H1 (cell line): ENCODE data around the gene ZMYND15. TPM values are rescaled to one million over a fixed set of nuclear protein-coding genes. Genes with fewer than 3 reads are reported as not detected.

Experiments
- CTCF ChIA-PET: fragments of 300-600 bp; sonication (Branson Sonifier 250); formaldehyde crosslinking; loops from one replicate; lab custom pipeline; 2021; ENCODE audit not compliant: partially characterized antibody; lab: Charles Lee
- POLR2A ChIA-PET: fragments of 300-600 bp; sonication (Branson Sonifier 250); formaldehyde crosslinking; loops from one replicate; lab custom pipeline; 2021; ENCODE audit warnings: inconsistent platforms; ENCODE audit not compliant: partially characterized antibody; lab: Charles Lee
- DNase-seq, 2 experiments: peaks; one replicate each; pipeline versions ENCODE4 v3.0.0 to v3.0.0-alpha.2; 2010 to 2022; ENCODE audit warnings: low spot score in 2 of 2, low read depth in 1 of 2, mixed read lengths in 1 of 2
- FAIRE-seq: peaks from 2 replicates; lab custom pipeline; 2011; peaks lifted over from hg19 to GRCh38; lab: Jason Lieb, UNC
- H2AFZ ChIP-seq: 2 replicates; pipeline ENCODE4 v1.8.1; 2012; ENCODE audit warnings: low read length, inconsistent platforms
- H2AK5ac ChIP-seq: 2 replicates; pipeline ENCODE4 v1.6.1; 2013; ENCODE audit warnings: low read depth, low read length
- H2BK120ac ChIP-seq: replicated peaks from 2 replicates; pipeline ENCODE3; 2013; ENCODE audit warnings: low read depth, low read length, inconsistent platforms
- H2BK12ac ChIP-seq: 2 replicates; pipeline ENCODE4 v1.6.1; 2013; ENCODE audit warnings: low read depth, low read length
- H2BK15ac ChIP-seq: 2 replicates; pipeline ENCODE4 v1.6.1; 2013; ENCODE audit warnings: low read length
- H2BK20ac ChIP-seq: 2 replicates; pipeline ENCODE4 v1.6.1; 2013; ENCODE audit warnings: low read length
- H2BK5ac ChIP-seq: 2 replicates; pipeline ENCODE4 v1.6.1; 2013; ENCODE audit warnings: low read depth, low read length
- H3K14ac ChIP-seq: 2 replicates; pipeline ENCODE4 v1.6.1; 2013; ENCODE audit warnings: inconsistent platforms; ENCODE audit not compliant: insufficient read length
- H3K18ac ChIP-seq: 2 replicates; pipeline ENCODE4 v1.6.1; 2013; ENCODE audit warnings: low read length; ENCODE audit errors: extremely low read depth
- H3K23ac ChIP-seq: 2 replicates; pipeline ENCODE4 v1.6.1; 2013; ENCODE audit warnings: inconsistent platforms; ENCODE audit not compliant: insufficient read length
- H3K23me2 ChIP-seq: 2 replicates; pipeline ENCODE4 v1.6.1; 2013; ENCODE audit warnings: low read depth, low read length
- H3K27ac ChIP-seq: 2 replicates; pipeline ENCODE4 v1.6.1; 2011; ENCODE audit warnings: low read depth, low read length, inconsistent platforms
- H3K27me3 ChIP-seq, 4 experiments: replicated peaks in 1 of 4; 1 replicate in 1 of 4; 2 replicates in 3 of 4; pipeline versions ENCODE4 v1.6.1 to v1.8.1; 2011 to 2013; ENCODE audit warnings: low read length in 3 of 4, mild to moderate bottlenecking in 3 of 4, inconsistent platforms in 2 of 4, mixed read lengths in 2 of 4, moderate library complexity in 1 of 4; ENCODE audit not compliant: control insufficient read depth in 3 of 4, insufficient read depth in 3 of 4; ENCODE audit errors: extremely low read depth in 1 of 4
- H3K36me3 ChIP-seq, 4 experiments: 2 replicates each; pipeline versions ENCODE4 v1.6.1 to v1.8.1; 2011 to 2013; ENCODE audit warnings: mild to moderate bottlenecking in 4 of 4, low read length in 3 of 4, moderate library complexity in 2 of 4, control low read depth in 1 of 4, inconsistent platforms in 1 of 4; ENCODE audit not compliant: insufficient read depth in 4 of 4, control insufficient read depth in 2 of 4
- H3K4ac ChIP-seq: replicated peaks from 2 replicates; pipeline ENCODE3; 2013; ENCODE audit warnings: low read length, low read depth, mixed read lengths, inconsistent platforms; ENCODE audit not compliant: insufficient read length
- H3K4me1 ChIP-seq, 4 experiments: replicated peaks in 1 of 4; 1 replicate in 1 of 4; 2 replicates in 3 of 4; pipeline versions ENCODE4 v1.6.1 to v1.8.1; 2011 to 2013; ENCODE audit warnings: low read length in 3 of 4, inconsistent platforms in 2 of 4, mixed read lengths in 1 of 4; ENCODE audit not compliant: insufficient read depth in 4 of 4, control insufficient read depth in 3 of 4
- H3K4me2 ChIP-seq, 2 experiments: 2 replicates each; pipeline versions ENCODE4 v1.6.1 to v1.8.1; 2011 to 2013; ENCODE audit warnings: low read depth in 2 of 2, low read length in 2 of 2, control low read depth in 1 of 2, inconsistent platforms in 1 of 2, mild to moderate bottlenecking in 1 of 2; ENCODE audit not compliant: insufficient read depth in 1 of 2
- H3K4me3 ChIP-seq, 4 experiments: fragments of 200-600, 300-600 bp in 1 of 4; sonication (generic), shearing (Covaris generic), sonication (Bioruptor Twin) in 1 of 4; 2 replicates each; pipeline versions ENCODE4 v1.5.1 to v1.8.1; 2011 to 2016; ENCODE audit warnings: low read length in 4 of 4, low read depth in 3 of 4, control low read depth in 2 of 4, inconsistent platforms in 2 of 4, mild to moderate bottlenecking in 2 of 4, mixed read lengths in 1 of 4, moderate library complexity in 1 of 4; ENCODE audit not compliant: insufficient read depth in 2 of 4; ENCODE audit errors: extremely low read depth in 1 of 4
- H3K56ac ChIP-seq: replicated peaks from 2 replicates; pipeline ENCODE3; 2013; ENCODE audit warnings: low read depth, mild to moderate bottlenecking, mixed read lengths, low read length, inconsistent platforms; ENCODE audit not compliant: insufficient read length
- H3K79me1 ChIP-seq: 2 replicates; pipeline ENCODE4 v1.6.1; 2013; ENCODE audit warnings: low read depth, low read length, control low read depth
- H3K79me2 ChIP-seq, 2 experiments: 2 replicates each; pipeline versions ENCODE4 v1.6.1 to v1.8.1; 2012 to 2013; ENCODE audit warnings: low read length in 2 of 2, mild to moderate bottlenecking in 2 of 2, inconsistent platforms in 1 of 2; ENCODE audit not compliant: insufficient read depth in 2 of 2, control insufficient read depth in 1 of 2
- H3K9ac ChIP-seq, 4 experiments: replicated peaks in 1 of 4; 1 replicate in 1 of 4; 2 replicates in 3 of 4; pipeline versions ENCODE4 v1.6.1 to v1.8.1; 2011 to 2013; ENCODE audit warnings: low read depth in 3 of 4, low read length in 3 of 4, control low read depth in 2 of 4, mild to moderate bottlenecking in 2 of 4, moderate library complexity in 2 of 4, inconsistent platforms in 1 of 4; ENCODE audit errors: extremely low read depth in 1 of 4
- H3K9me3 ChIP-seq, 2 experiments: 2 replicates each; pipeline versions ENCODE4 v1.6.1 to v1.8.1; 2012 to 2013; ENCODE audit warnings: mild to moderate bottlenecking in 2 of 2, moderate library complexity in 2 of 2, control low read depth in 1 of 2, inconsistent platforms in 1 of 2, low read depth in 1 of 2, low read length in 1 of 2, mixed read lengths in 1 of 2; ENCODE audit not compliant: insufficient read depth in 2 of 2
- H4K20me1 ChIP-seq, 2 experiments: replicated peaks in 1 of 2; 2 replicates each; pipeline versions ENCODE3 to v1.8.1; 2011 to 2013; ENCODE audit warnings: inconsistent platforms in 2 of 2, low read length in 2 of 2, mild to moderate bottlenecking in 1 of 2; ENCODE audit not compliant: insufficient read depth in 2 of 2, control insufficient read depth in 1 of 2
- H4K5ac ChIP-seq: 2 replicates; pipeline ENCODE4 v1.6.1; 2013; ENCODE audit warnings: low read length, low read depth, mixed read lengths, inconsistent platforms; ENCODE audit not compliant: insufficient read length
- H4K8ac ChIP-seq: 2 replicates; pipeline ENCODE4 v1.8.0; 2013; ENCODE audit warnings: mild to moderate bottlenecking, moderate library complexity, low read length, inconsistent platforms; ENCODE audit not compliant: insufficient read depth; ENCODE audit errors: extremely low read depth
- H4K91ac ChIP-seq: replicated peaks from 2 replicates; pipeline ENCODE3; 2013; ENCODE audit warnings: low read length, mixed read lengths, inconsistent platforms; ENCODE audit not compliant: insufficient read length
- EGR1 ChIP-seq: IDR thresholded peaks from 2 replicates; pipeline ENCODE4 v1.6.1; 2011; ENCODE audit warnings: low read depth, low read length, borderline replicate concordance
- EZH2 ChIP-seq: fragments of 200-600 bp; sonication (generic); IDR thresholded peaks from 2 replicates; pipeline ENCODE4 v1.7.1; 2012; ENCODE audit warnings: low read depth, mild to moderate bottlenecking, moderate library complexity, low read length, inconsistent platforms; ENCODE audit not compliant: severe bottlenecking
- HDAC2 ChIP-seq, 2 experiments: fragments of 300-600 bp in 1 of 2; sonication (generic) in 1 of 2; IDR thresholded peaks; 2 replicates each; pipeline ENCODE4 v1.6.1; 2011 to 2012; ENCODE audit warnings: low read depth in 2 of 2, low read length in 2 of 2, mild to moderate bottlenecking in 2 of 2, moderate library complexity in 2 of 2, borderline replicate concordance in 1 of 2, inconsistent platforms in 1 of 2
- KDM4A ChIP-seq: IDR thresholded peaks from one replicate; pipeline ENCODE4 v1.7.1; 2012; ENCODE audit warnings: low read depth, mild to moderate bottlenecking, moderate library complexity, low read length, inconsistent platforms; ENCODE audit not compliant: severe bottlenecking
- RNF2 ChIP-seq: fragments of 200-900, 300-1000 bp; sonication (generic); IDR thresholded peaks from 2 replicates; pipeline ENCODE4 v1.7.1; 2016; ENCODE audit warnings: borderline replicate concordance, low read depth, mild to moderate bottlenecking, antibody characterized with exemption, low read length; ENCODE audit not compliant: poor library complexity, severe bottlenecking; ENCODE audit errors: missing control alignments
- SRF ChIP-seq: IDR thresholded peaks from 2 replicates; pipeline ENCODE4 v1.6.1; 2011; ENCODE audit warnings: mild to moderate bottlenecking, low read depth, low read length, moderate library complexity
- SUZ12 ChIP-seq: fragments of 200-600 bp; sonication (generic); IDR thresholded peaks from 2 replicates; pipeline ENCODE4 v1.6.1; 2012; ENCODE audit warnings: mild to moderate bottlenecking, inconsistent platforms, low read length, moderate library complexity, mixed read lengths
- WGBS, 2 experiments: shearing (Covaris generic) in 1 of 2; methylation state at CpG; one replicate each; pipeline versions ENCODE4 v1.1.6 to v1.1.7; 2013 to 2015; ENCODE audit warnings: low lambda C conversion rate in 2 of 2, mixed read lengths in 2 of 2, inconsistent platforms in 1 of 2, low coverage in 1 of 2, missing lambda C conversion rate in 1 of 2; ENCODE audit not compliant: insufficient replicate concordance in 2 of 2, insufficient coverage in 1 of 2, insufficient read length in 1 of 2; ENCODE audit errors: extremely low coverage in 1 of 2, missing lambda C conversion rate in 1 of 2; 5-methylcytosine and 5-hydroxymethylcytosine counted together
- polyA plus RNA-seq, 7 experiments: library from polyadenylated mRNA; depleted of rRNA in 3 of 7; stranded (reverse) in 5 of 7; unstranded in 2 of 7; fragments of >200 nt in 5 of 7; fragments of 200-250 nt in 2 of 7; gene quantifications; 1 replicate in 5 of 7; 2 replicates in 1 of 7; 4 replicates in 1 of 7; pipeline versions ENCODE4 v1.2.1 to v1.2.3, GENCODE V29; 2011 to 2013; ENCODE audit warnings: missing spikeins in 2 of 7, mixed read lengths in 2 of 7
- total RNA-seq: library from RNA; stranded (reverse); fragmentation: NEBNext Ultra II Directional; extraction: Animal tissue kit (Norgen Biotek cat#: 25700); gene quantifications from 2 replicates; pipeline ENCODE4 v1.2.1, GENCODE V29; 2021

Gene ZMYND15
- total and polyA plus RNA-seq, 2 of the 8 experiments (the other 6 are each of a cell fraction or from before 2014, with no cell fraction given): 0.53 to 0.58 TPM

DNA sequence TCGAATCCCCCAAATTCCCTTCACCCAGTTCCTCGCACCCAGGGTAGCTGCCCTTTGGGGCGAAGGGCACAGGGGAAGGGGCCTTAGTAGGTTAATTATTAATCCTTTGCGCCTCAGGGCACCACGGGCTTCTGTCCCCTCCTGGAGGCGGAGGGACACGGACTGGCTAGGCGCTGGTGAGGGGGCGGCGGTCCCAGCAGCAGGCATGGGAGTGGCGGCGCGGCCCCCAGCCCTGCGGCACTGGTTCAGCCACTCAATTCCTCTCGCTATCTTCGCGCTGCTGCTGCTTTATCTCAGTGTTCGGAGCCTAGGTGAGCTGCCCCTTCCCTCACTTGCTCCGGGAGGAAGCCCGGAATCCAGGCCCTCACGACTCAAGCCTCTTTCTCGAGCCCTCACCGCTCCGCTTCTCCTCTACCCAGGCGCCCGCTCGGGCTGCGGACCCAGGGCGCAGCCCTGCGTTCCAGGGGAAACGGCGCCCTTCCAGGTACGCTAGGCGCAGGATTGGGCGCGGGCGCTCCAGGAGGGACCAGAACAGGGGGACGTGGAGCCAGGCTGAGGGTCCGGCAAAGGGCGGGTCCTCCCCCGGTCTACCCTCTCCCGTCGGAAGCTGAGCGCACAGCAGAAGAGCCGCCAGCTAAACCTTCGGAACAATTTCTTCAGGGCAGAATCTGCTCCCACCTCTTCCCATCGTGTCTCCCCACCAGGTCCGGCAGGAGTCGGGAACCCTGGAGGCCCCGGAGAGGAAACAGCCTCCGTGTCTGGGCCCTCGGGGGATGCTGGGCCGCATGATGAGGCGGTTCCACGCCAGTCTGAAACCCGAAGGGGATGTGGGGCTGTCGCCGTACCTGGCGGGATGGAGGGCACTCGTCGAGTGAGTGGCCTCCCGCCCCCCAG, 49.4 kb downstream of the ZMYND15 start, which contains the start of gene GLTPD2:
Gene GLTPD2 (plus strand): TSS at position 158 of the 894 bp plus-strand sequence. CDS start 48 bp downstream, at position 206.
- Histone ChIP-seq H3K23ac (no peak within 1 kb of the TSS), H4K5ac (no peak within 1 kb of the TSS), H4K20me1 (peaks cover 0 to 2% of the 10 kb centered on the region in 2 experiments), H2BK12ac (0 out of 2 replicates have a peak within 1 kb of the TSS, but pooled peaks have one; percentile 9), H3K4me1 (peaks cover 0 to 15% (median 8%) of the 10 kb centered on the region in 4 experiments; a peak in 5 of 7 replicates), H3K9ac (peak within 1 kb of the TSS in 3 of 4 experiments; percentile 25 to 60 (median 36); a peak in 5 of 7 replicates), H3K4me2 (peak within 1 kb of the TSS; percentile 70 to 98), H4K8ac (peak within 1 kb of the TSS; percentile 89), H3K27ac (no peak within 1 kb of the TSS), H3K27me3 (peaks cover 3 to 30% (median 17%) of the 10 kb centered on the region in 4 experiments), H3K4ac (peak within 1 kb of the TSS; percentile 85), H3K9me3 (no peaks in the 10 kb centered on the region), H2BK120ac (no peak within 1 kb of the TSS), H3K23me2 (peaks cover 17% of the 10 kb centered on the region), H3K79me2 (no peaks in the 10 kb centered on the region), H3K18ac (peak within 1 kb of the TSS; percentile 78), H3K79me1 (no peaks in the 10 kb centered on the region), H3K56ac (no peak within 1 kb of the TSS), H2BK5ac (no peak within 1 kb of the TSS), H3K36me3 (no peaks in the 10 kb centered on the region), H3K4me3 (peak within 1 kb of the TSS; percentile 46 to 74 (median 66)), H2BK20ac (no peak within 1 kb of the TSS), H2BK15ac (no peak within 1 kb of the TSS; the same call in 1 of the 2 replicates), H2AFZ (peak within 1 kb of the TSS; percentile 23; the same call in 1 of the 2 replicates), H3K14ac (no peak within 1 kb of the TSS), H4K91ac (peak within 1 kb of the TSS; percentile 61), H2AK5ac (no peak within 1 kb of the TSS)
- POLR2A ChIA-PET: interaction anchor here (0.8 to 3.1 kb wide), 13 partner anchors 14 to 151 kb away, joined by 3 to 15 read pairs (median 4); partner anchors contain the start of genes PLD2, RNF167 and SLC25A11
- 7% methylated on average over 53 of the region's 62 CpGs; no CpG with 5 or more reads in 1 of the 2 experiments for WGBS, 2 experiments
- CTCF ChIA-PET: interaction anchor here (0.8 to 4.8 kb wide), 26 partner anchors 10 to 226 kb away, joined by 3 to 27 read pairs (median 4); partner anchors contain the start of genes PLD2 and TM4SF5
- FAIRE-seq: no peak
- DNase-seq: peak in 1 of 2 experiments; percentile 64
- TF ChIP-seq HDAC2 (IDR thresholded peaks at IDR 0.05; ENCODE audit: borderline replicate concordance in 1 of 2, low read depth in 2 of 2, low read length in 2 of 2): 0 out of 4 replicates have a peak, but pooled peaks of 1 of the 2 experiments have one; percentile 5
- TF ChIP-seq KDM4A: peak; percentile 74
- TF ChIP-seq EZH2: peak; percentile 74
- no peak for TF ChIP-seq SRF
- TF ChIP-seq RNF2: peak; percentile 38
- no peak for TF ChIP-seq EGR1
- peak; percentile 63 for TF ChIP-seq SUZ12
